Measurements from ENCODE around the gene BBS2.

- TF ChIP-seq POLR2AphosphoS5 (IDR thresholded peaks at IDR 0.05) (no peak), POLR2A (IDR thresholded peaks at IDR 0.05) (no peak), CTCF (IDR thresholded peaks at IDR 0.05) (no peak), EP300 (IDR thresholded peaks at IDR 0.05; ENCODE audit: low read depth) (no peak)
Measured at GRCh38 chr16:56469748-56470147, 50.1 kb downstream of the BBS2 start.

All from transverse colon (tissue), 4 donors.